KMS-11 (cell line): ENCODE measurements around the gene RNLS.

Source experiments
- H2AFZ ChIP-seq: fragments of 200-600 bp; sonication (generic); 2 replicates; pipeline ENCODE4 v1.6.1; 2016; ENCODE audit warnings: antibody characterized with exemption, mixed run types, low read depth
- H3K27ac ChIP-seq: fragments of 200-600 bp; sonication (generic); 2 replicates; pipeline ENCODE4 v1.6.1; 2016; ENCODE audit warnings: mild to moderate bottlenecking, mixed run types
- H3K27me3 ChIP-seq: fragments of 200-600 bp; sonication (generic); 2 replicates; pipeline ENCODE4 v1.6.1; 2017; ENCODE audit warnings: mild to moderate bottlenecking, low read depth, mixed run types, moderate library complexity; ENCODE audit not compliant: insufficient read depth
- H3K36me3 ChIP-seq: fragments of 200-600 bp; sonication (generic); 2 replicates; pipeline ENCODE4 v1.6.1; 2017; ENCODE audit warnings: mild to moderate bottlenecking, mixed run types; ENCODE audit not compliant: insufficient read depth
- H3K4me1 ChIP-seq: fragments of 200-600 bp; sonication (generic); 2 replicates; pipeline ENCODE4 v1.6.1; 2016; ENCODE audit warnings: mild to moderate bottlenecking, low read depth, mixed run types; ENCODE audit not compliant: poor library complexity, severe bottlenecking
- H3K4me2 ChIP-seq: fragments of 200-600 bp; sonication (generic); 2 replicates; pipeline ENCODE4 v1.7.0; 2016; ENCODE audit warnings: mild to moderate bottlenecking, mixed run types
- H3K4me3 ChIP-seq: fragments of 200-600 bp; sonication (generic); IDR thresholded peaks from 2 replicates; pipeline ENCODE4 v1.6.1; 2017; ENCODE audit warnings: low read depth, low read length, mixed read lengths; ENCODE audit not compliant: insufficient read depth
- H3K79me2 ChIP-seq: fragments of 200-600 bp; sonication (generic); 2 replicates; pipeline ENCODE4 v1.6.1; 2016; ENCODE audit warnings: low read depth, mixed run types; ENCODE audit not compliant: insufficient read depth
- H3K9ac ChIP-seq: fragments of 200-600 bp; sonication (generic); 2 replicates; pipeline ENCODE4 v1.6.1; 2016; ENCODE audit warnings: mild to moderate bottlenecking, mixed run types
- H4K20me1 ChIP-seq: fragments of 200-600 bp; sonication (generic); 2 replicates; pipeline ENCODE4 v1.6.1; 2016; ENCODE audit warnings: mild to moderate bottlenecking, mixed run types; ENCODE audit not compliant: insufficient read depth
- TF ChIP-seq, protein P1 (sequence below): fragments of 200-600 bp; sonication (generic); conservative IDR thresholded peaks from 2 replicates; pipeline ENCODE4 v1.6.1; 2017; ENCODE audit warnings: low read depth, mild to moderate bottlenecking, antibody characterized with exemption, low read length, moderate library complexity, mixed read lengths

RNLS gene

DNA sequence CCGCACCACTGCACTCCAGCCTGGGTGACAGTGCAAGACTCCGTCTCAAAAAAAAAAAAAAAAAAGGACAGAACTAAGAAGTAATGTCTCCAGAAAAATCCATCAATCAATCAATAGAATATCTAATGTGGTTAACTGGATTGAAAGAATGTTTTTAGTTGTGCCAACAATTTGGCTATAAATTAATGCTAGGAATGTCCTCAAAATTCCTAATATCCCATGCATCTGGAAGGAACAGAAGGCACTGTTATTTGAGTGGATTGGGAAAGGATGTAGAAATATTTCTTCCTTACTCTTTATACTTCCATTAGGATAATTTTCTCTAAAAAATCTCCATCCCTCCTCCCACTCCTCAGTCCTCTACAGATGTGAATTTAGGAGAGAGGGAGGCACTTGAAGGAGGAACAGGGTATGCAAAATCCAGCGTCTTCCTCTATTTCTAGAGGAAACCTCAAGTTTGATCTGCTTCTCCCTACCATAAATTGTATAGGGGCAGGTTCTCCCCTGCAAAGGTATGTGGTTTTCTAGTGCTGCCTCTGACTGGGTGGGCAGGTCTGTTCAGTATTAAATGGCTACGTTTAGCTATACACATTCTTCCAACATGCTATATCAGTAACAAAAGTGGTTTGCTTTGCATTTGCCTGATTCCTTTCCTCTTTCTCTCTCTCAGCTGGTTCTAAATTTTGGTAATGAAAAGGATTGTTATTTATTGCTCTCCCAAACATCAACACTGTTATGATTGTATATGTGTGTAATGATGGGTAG, 54.1 kb downstream of the RNLS start:
- no peaks in the 10 kb centered on the region for H3K4me1 ChIP-seq
- H2AFZ ChIP-seq, result no peak overlapping the region
- no peak overlapping the region for H3K27ac ChIP-seq
- no peaks in the 10 kb centered on the region for H3K79me2 ChIP-seq
- no peaks in the 10 kb centered on the region for H3K27me3 ChIP-seq
- H3K4me3 ChIP-seq, result no peak overlapping the region
- TF ChIP-seq, protein P1, sequence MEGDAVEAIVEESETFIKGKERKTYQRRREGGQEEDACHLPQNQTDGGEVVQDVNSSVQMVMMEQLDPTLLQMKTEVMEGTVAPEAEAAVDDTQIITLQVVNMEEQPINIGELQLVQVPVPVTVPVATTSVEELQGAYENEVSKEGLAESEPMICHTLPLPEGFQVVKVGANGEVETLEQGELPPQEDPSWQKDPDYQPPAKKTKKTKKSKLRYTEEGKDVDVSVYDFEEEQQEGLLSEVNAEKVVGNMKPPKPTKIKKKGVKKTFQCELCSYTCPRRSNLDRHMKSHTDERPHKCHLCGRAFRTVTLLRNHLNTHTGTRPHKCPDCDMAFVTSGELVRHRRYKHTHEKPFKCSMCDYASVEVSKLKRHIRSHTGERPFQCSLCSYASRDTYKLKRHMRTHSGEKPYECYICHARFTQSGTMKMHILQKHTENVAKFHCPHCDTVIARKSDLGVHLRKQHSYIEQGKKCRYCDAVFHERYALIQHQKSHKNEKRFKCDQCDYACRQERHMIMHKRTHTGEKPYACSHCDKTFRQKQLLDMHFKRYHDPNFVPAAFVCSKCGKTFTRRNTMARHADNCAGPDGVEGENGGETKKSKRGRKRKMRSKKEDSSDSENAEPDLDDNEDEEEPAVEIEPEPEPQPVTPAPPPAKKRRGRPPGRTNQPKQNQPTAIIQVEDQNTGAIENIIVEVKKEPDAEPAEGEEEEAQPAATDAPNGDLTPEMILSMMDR, result no peak
- H3K4me2 ChIP-seq, result no peak overlapping the region
- H4K20me1 ChIP-seq, result no peaks in the 10 kb centered on the region
- no peak overlapping the region for H3K9ac ChIP-seq
- H3K36me3 ChIP-seq, result no peaks in the 10 kb centered on the region

DNA sequence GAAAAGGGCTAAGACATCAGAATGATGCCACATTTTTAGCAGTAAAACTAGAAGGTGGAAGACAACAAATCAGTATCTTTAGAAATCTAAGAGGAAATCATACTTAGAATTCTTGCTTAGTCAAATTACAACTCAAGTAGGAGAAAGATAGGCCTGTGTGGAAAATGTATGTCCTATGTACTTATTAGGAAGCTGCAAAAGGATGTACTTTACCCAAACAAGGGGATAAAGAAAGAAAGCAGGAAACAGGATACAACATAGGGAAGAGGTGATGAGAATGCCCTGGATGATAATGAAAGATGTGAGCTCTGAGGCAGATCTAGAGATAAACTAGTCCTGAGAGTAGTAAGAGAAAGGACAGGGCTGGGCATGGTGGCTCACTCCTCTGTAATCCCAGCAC, 54.9 kb downstream of the RNLS start:
- Histone ChIP-seq H3K27me3 (no peaks in the 10 kb centered on the region), H3K4me2 (no peak overlapping the region), H3K4me1 (no peaks in the 10 kb centered on the region), H3K9ac (no peak overlapping the region), H3K79me2 (no peaks in the 10 kb centered on the region), H3K36me3 (no peaks in the 10 kb centered on the region), H3K27ac (no peak overlapping the region), H4K20me1 (no peaks in the 10 kb centered on the region), H3K4me3 (no peak overlapping the region), H2AFZ (no peak overlapping the region)
- TF ChIP-seq, protein P1, result no peak

DNA sequence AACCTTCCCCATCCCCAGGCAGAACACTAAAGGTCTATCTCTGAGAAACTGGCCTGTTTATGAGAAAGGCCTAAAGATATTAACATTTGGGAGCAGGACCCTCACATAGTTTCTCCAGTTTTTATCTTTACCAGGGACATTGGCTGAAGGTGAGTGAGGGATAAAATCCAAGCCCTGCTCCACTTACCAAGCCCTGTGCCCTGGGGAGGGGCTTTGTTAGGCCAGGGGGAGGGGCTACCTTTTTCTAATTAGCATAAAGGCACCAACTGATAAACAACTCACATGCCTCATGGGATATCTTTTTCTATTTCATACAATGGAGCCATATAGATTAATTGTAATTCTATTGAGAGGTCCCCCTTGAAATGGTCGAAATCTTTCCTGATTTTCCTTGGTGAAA, 55.9 kb downstream of the RNLS start:
- no peak overlapping the region for H2AFZ ChIP-seq
- H3K36me3 ChIP-seq, result no peaks in the 10 kb centered on the region
- no peak overlapping the region for H3K4me2 ChIP-seq
- H3K9ac ChIP-seq, result no peak overlapping the region
- no peaks in the 10 kb centered on the region for H3K79me2 ChIP-seq
- TF ChIP-seq, protein P1, result no peak
- H3K4me3 ChIP-seq, result no peak overlapping the region
- H3K27ac ChIP-seq, result no peak overlapping the region
- no peaks in the 10 kb centered on the region for H3K4me1 ChIP-seq
- H3K27me3 ChIP-seq, result no peaks in the 10 kb centered on the region
- H4K20me1 ChIP-seq, result no peaks in the 10 kb centered on the region

DNA sequence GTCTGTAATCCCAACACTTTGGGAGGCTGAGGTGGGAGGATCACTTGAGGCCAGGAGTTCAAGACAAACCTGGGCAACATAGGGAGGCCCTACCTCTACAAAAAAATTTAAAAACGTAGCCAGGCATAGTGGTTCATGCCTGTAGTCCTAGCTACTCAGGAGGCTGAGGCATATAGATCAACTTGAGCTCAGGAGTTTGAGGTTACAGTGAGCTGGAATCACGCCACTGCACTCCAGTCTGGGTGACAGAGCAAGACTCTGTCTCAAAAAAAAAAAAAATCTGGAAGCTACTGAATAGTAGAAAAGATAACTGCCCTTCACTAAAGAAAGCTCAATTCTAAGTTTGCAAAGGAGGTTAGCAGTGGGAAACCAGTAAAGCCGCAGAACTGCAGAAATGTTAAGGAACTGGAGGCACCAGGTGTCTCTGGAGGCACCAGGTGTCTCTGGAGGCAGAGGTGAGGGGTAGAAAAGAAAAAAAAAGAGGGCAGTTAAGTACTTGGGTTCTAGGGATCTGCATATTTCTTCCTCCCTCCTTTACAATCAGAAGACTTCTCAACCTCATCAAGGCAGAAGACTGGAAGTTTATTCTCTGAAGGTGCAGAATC, 56.5 kb downstream of the RNLS start:
- Histone ChIP-seq H3K79me2 (no peaks in the 10 kb centered on the region), H3K27ac (no peak overlapping the region), H3K4me1 (no peaks in the 10 kb centered on the region), H3K4me2 (no peak overlapping the region), H4K20me1 (no peaks in the 10 kb centered on the region), H2AFZ (no peak overlapping the region), H3K4me3 (no peak overlapping the region), H3K9ac (no peak overlapping the region), H3K36me3 (no peaks in the 10 kb centered on the region), H3K27me3 (no peaks in the 10 kb centered on the region)
- TF ChIP-seq, protein P1, result no peak
